NK-92 (cell line): ENCODE measurements around the gene PRICKLE2.
"Not testable (repeated sequence)": the region's sequence is repeated elsewhere in the genome, so short reads cannot be mapped to it uniquely, and the experiment has no call there.

Source experiments
- DNase-seq: peaks from one replicate; lab custom pipeline; 2025; ENCODE audit not compliant: unreplicated experiment; lab: John Stamatoyannopoulos, UW

Gene PRICKLE2

GRCh38 chr3:64103131-64103530 lies 122.1 kb downstream of the PRICKLE2 start:
- DNase-seq: no peak

GRCh38 chr3:64102147-64102546 lies 123.1 kb downstream of the PRICKLE2 start:
- DNase-seq: no peak

- no peak for DNase-seq
Observed at GRCh38 chr3:64099316-64099715, 126.0 kb downstream of the PRICKLE2 start.

GRCh38 chr3:64098670-64099069 lies 126.6 kb downstream of the PRICKLE2 start:
- DNase-seq: no peak

- DNase-seq: no peak
Observed at GRCh38 chr3:64097920-64098319, 127.3 kb downstream of the PRICKLE2 start.

GRCh38 chr3:64095802-64096201 lies 129.5 kb downstream of the PRICKLE2 start:
- no peak for DNase-seq

- no peak for DNase-seq
Observed at GRCh38 chr3:64094713-64095079, 130.6 kb downstream of the PRICKLE2 start.

- DNase-seq: no peak
Observed at GRCh38 chr3:64093825-64094712, 131.2 kb downstream of the PRICKLE2 start.

GRCh38 chr3:64093211-64093610 lies 132.1 kb downstream of the PRICKLE2 start:
- DNase-seq: no peak

- DNase-seq: no peak
Observed at GRCh38 chr3:64091501-64091900, 133.8 kb downstream of the PRICKLE2 start.

- not testable (repeated sequence) for DNase-seq
Observed at GRCh38 chr3:64089386-64089785, 135.9 kb downstream of the PRICKLE2 start.

- DNase-seq: no peak
Observed at GRCh38 chr3:64088408-64089205, 136.7 kb downstream of the PRICKLE2 start.

GRCh38 chr3:64086479-64087252 lies 138.6 kb downstream of the PRICKLE2 start:
- no peak for DNase-seq

- no peak for DNase-seq
Observed at GRCh38 chr3:64084640-64085039, 140.6 kb downstream of the PRICKLE2 start.

GRCh38 chr3:64083575-64083974 lies 141.7 kb downstream of the PRICKLE2 start:
- DNase-seq: no peak

GRCh38 chr3:64082961-64083541 lies 142.2 kb downstream of the PRICKLE2 start:
- DNase-seq: no peak

GRCh38 chr3:64082411-64082810 lies 142.9 kb downstream of the PRICKLE2 start:
- DNase-seq: no peak

GRCh38 chr3:64081235-64081630 lies 144.0 kb downstream of the PRICKLE2 start:
- no peak for DNase-seq

- no peak for DNase-seq
Observed at GRCh38 chr3:64080616-64081234, 144.5 kb downstream of the PRICKLE2 start.

GRCh38 chr3:64079369-64080150 lies 145.7 kb downstream of the PRICKLE2 start:
- DNase-seq: no peak
